Measurements from ENCODE around the gene RPP40.
"Not testable (repeated sequence)": the region's sequence is repeated elsewhere in the genome, so short reads cannot be mapped to it uniquely, and the experiment has no call there.

The RPP40 gene

GRCh38 chr6:5003604-5004372 lies at the start of gene RPP40:
Gene RPP40, minus strand, starts transcription at chr6:5004037. Its CDS starts 35 bp downstream, at chr6:5004002.
- peak; percentile 99 for DNase-seq

GRCh38 chr6:5053038-5053437 lies 49.2 kb upstream of the RPP40 start:
- no peak for DNase-seq

- no peak for DNase-seq
Observed at GRCh38 chr6:5051394-5051793, 47.6 kb upstream of the RPP40 start.

- no peak for DNase-seq
Observed at GRCh38 chr6:5050009-5050408, 46.2 kb upstream of the RPP40 start.

- no peak for DNase-seq
Observed at GRCh38 chr6:5046430-5046829, 42.6 kb upstream of the RPP40 start.

GRCh38 chr6:5045416-5045815 lies 41.6 kb upstream of the RPP40 start:
- DNase-seq: no peak

- DNase-seq: no peak
Observed at GRCh38 chr6:5044866-5045265, 41.0 kb upstream of the RPP40 start.

GRCh38 chr6:5042436-5042835 lies 38.6 kb upstream of the RPP40 start:
- no peak for DNase-seq

GRCh38 chr6:5041955-5042354 lies 38.1 kb upstream of the RPP40 start:
- no peak for DNase-seq

- no peak for DNase-seq
Observed at GRCh38 chr6:5036269-5036668, 32.4 kb upstream of the RPP40 start.

GRCh38 chr6:5034736-5035135 lies 30.9 kb upstream of the RPP40 start:
- DNase-seq: no peak

- DNase-seq: no peak
Observed at GRCh38 chr6:5034328-5034727, 30.5 kb upstream of the RPP40 start.

GRCh38 chr6:5033214-5033904 lies 29.5 kb upstream of the RPP40 start:
- not testable (repeated sequence) for DNase-seq

- DNase-seq: not testable (repeated sequence)
Observed at GRCh38 chr6:5032706-5033105, 28.9 kb upstream of the RPP40 start.

GRCh38 chr6:5031150-5031549 lies 27.3 kb upstream of the RPP40 start:
- no peak for DNase-seq

GRCh38 chr6:5030596-5031136 lies 26.8 kb upstream of the RPP40 start:
- peak; percentile 88 for DNase-seq

GRCh38 chr6:5029609-5030008 lies 25.8 kb upstream of the RPP40 start:
- DNase-seq: no peak

GRCh38 chr6:5028921-5029320 lies 25.1 kb upstream of the RPP40 start:
- no peak for DNase-seq

- DNase-seq: no peak
Observed at GRCh38 chr6:5028301-5028700, 24.5 kb upstream of the RPP40 start.

- DNase-seq: no peak
Observed at GRCh38 chr6:5025911-5026819, 22.3 kb upstream of the RPP40 start.

GRCh38 chr6:5023923-5024322 lies 20.1 kb upstream of the RPP40 start:
- no peak for DNase-seq

- no peak for DNase-seq
Observed at GRCh38 chr6:5020142-5020541, 16.3 kb upstream of the RPP40 start.

GRCh38 chr6:5014072-5014561 lies 10.3 kb upstream of the RPP40 start:
- no peak for DNase-seq

Measured in stimulated activated CD4-positive, alpha-beta T cell treated with anti-CD3 and anti-CD28 coated beads, Interleukin-15, amount 100 ng/mL, for 24 hours (primary cell).